ENCODE results near the gene TBXAS1.

GRCh38 chr7:139950881-139951525 lies 121.9 kb downstream of the TBXAS1 start:
- TF ChIP-seq, protein P1, sequence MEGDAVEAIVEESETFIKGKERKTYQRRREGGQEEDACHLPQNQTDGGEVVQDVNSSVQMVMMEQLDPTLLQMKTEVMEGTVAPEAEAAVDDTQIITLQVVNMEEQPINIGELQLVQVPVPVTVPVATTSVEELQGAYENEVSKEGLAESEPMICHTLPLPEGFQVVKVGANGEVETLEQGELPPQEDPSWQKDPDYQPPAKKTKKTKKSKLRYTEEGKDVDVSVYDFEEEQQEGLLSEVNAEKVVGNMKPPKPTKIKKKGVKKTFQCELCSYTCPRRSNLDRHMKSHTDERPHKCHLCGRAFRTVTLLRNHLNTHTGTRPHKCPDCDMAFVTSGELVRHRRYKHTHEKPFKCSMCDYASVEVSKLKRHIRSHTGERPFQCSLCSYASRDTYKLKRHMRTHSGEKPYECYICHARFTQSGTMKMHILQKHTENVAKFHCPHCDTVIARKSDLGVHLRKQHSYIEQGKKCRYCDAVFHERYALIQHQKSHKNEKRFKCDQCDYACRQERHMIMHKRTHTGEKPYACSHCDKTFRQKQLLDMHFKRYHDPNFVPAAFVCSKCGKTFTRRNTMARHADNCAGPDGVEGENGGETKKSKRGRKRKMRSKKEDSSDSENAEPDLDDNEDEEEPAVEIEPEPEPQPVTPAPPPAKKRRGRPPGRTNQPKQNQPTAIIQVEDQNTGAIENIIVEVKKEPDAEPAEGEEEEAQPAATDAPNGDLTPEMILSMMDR (IDR thresholded peaks at IDR 0.05 in 4 of 5, conservative IDR thresholded peaks at IDR 0.05 in 1 of 5): no peak
- no peak for TF ChIP-seq POLR2A (IDR thresholded peaks at IDR 0.05)

Measured in gastrocnemius medialis (tissue), 4 donors.